Globus pallidus (tissue), 1 donor: ENCODE measurements around the gene MARF1.
"Not testable (repeated sequence)": the region's sequence is repeated elsewhere in the genome, so short reads cannot be mapped to it uniquely, and the experiment has no call there.

ENCODE experiments used
- DNase-seq: peaks from one replicate; pipeline ENCODE4 v3.0.0-alpha.2; 2015; ENCODE audit warnings: low spot score

MARF1 gene

GRCh38 chr16:15572329-15573001 is 70.5 kb downstream of the MARF1 start:
- DNase-seq = no peak

DNA sequence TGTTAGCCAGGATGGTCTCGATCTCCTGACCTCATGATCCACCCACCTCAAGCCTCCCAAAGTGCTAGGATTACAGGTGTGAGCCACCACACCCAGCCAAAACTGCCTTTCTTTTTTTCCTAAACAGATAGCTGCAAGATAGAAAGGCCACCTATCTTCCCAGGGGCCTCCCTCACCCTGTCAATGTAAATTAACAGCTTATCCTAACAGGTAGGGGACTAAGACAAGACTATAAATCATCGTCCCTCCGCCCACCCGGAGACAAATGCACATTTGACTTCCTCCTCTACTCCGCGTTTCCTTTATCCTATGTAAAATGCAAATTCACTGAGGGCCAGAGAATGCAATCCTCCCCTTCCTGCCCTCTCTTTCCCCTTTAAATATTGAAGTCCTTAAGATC is 71.4 kb downstream of the MARF1 start:
- DNase-seq = no peak

- not testable (repeated sequence) for DNase-seq
Observed at GRCh38 chr16:15570666-15571065, 72.3 kb downstream of the MARF1 start.

- no peak for DNase-seq
Observed at GRCh38 chr16:15567823-15568222, 75.1 kb downstream of the MARF1 start.

GRCh38 chr16:15566095-15566494 is 76.9 kb downstream of the MARF1 start:
- DNase-seq = no peak

- no peak for DNase-seq
Observed at GRCh38 chr16:15564604-15565339, 78.2 kb downstream of the MARF1 start.

GRCh38 chr16:15559176-15559575 is 83.8 kb downstream of the MARF1 start:
- DNase-seq = no peak

GRCh38 chr16:15557258-15557657 is 85.7 kb downstream of the MARF1 start:
- DNase-seq = no peak

DNA sequence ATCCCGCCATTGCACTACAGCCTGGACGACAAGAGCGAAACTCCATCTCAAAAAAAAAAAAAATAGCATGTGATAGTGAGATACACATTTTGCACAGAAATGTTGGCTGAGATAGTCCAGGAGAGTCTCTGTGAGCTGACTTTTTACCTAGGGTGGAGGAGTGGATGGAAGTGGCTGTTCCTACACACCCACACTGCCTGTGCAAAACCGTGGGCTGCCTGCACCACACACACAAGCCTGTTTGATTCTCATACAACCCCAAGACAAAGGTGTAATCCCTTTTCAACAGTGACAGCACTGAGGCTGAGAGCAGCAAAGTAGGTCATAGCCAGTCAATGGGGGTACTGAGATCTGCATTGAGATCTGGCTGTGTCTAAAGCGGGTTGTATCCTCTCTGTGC is 86.8 kb downstream of the MARF1 start:
- DNase-seq = no peak

GRCh38 chr16:15553313-15554088 is 89.5 kb downstream of the MARF1 start:
- DNase-seq = no peak

GRCh38 chr16:15552507-15552906 is 90.4 kb downstream of the MARF1 start:
- no peak for DNase-seq

- no peak for DNase-seq
Observed at GRCh38 chr16:15548482-15548891, 94.5 kb downstream of the MARF1 start.

- no peak for DNase-seq
Observed at GRCh38 chr16:15547768-15548096, 95.2 kb downstream of the MARF1 start.

- not testable (repeated sequence) for DNase-seq
Observed at GRCh38 chr16:15547072-15547767, 95.7 kb downstream of the MARF1 start.

DNA sequence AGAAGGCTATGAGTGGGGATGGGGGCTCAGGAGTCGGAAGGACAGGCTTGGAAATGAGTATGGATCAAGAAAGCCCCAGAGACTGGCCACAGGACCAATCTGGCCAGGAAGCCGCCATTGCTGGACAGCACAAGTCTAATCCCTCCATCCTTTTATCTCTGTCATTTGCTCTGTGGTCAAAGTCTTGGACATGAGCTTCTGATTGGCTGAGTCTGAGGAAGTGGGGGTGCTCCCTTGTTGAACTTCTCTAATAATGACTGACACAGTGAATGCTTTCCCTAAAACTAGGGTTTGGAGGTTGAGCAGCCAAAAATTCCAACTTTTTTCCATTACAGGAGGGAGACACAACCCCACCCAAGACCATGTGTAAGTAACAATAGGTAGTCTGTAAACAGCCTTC is 97.4 kb downstream of the MARF1 start:
- no peak for DNase-seq

DNA sequence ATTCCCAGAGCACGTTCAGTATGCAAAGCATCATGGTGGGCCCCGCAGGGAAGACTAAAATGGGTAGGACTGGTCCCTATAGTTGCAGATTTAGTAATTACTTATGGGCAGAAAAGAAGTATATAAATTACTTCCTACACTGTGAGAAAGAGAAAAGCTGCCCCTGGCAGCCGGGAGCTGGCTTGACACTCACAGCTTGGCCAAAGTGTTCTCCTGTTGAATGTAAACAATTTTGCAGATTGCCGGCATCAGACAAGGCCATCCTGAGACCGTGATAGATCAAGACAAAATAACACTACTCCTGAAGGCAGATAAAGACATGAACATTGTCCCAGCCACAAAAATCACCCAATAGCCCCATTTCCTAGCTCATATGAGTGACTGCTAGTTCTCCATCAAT is 98.5 kb downstream of the MARF1 start:
- no peak for DNase-seq
